HG03135 (cell line): Measurements from ENCODE around the gene MDH2.
A peak's percentile ranks its signal among the peaks of the same experiment; 100 is the strongest.
"Not testable (repeated sequence)": the region's sequence is repeated elsewhere in the genome, so short reads cannot be mapped to it uniquely, and the experiment has no call there.

Source experiments
- ATAC-seq: cut with Tn5 transposase; IDR thresholded peaks from one replicate; pipeline ENCODE4 v1.9.1; 2021; ENCODE audit warnings: mild to moderate bottlenecking, moderate library complexity; ENCODE audit not compliant: unreplicated experiment

The MDH2 gene

GRCh38 chr7:76047811-76048667 lies at the start of gene MDH2, which contains the start of gene STYXL1:
Gene MDH2, plus strand, starts transcription at chr7:76048106. Its CDS starts 55 bp downstream, at chr7:76048161.
Gene STYXL1, minus strand, starts transcription at chr7:76048000. Its CDS starts 17,477 bp downstream, at chr7:76030523.
- peak; percentile 94 for ATAC-seq

DNA sequence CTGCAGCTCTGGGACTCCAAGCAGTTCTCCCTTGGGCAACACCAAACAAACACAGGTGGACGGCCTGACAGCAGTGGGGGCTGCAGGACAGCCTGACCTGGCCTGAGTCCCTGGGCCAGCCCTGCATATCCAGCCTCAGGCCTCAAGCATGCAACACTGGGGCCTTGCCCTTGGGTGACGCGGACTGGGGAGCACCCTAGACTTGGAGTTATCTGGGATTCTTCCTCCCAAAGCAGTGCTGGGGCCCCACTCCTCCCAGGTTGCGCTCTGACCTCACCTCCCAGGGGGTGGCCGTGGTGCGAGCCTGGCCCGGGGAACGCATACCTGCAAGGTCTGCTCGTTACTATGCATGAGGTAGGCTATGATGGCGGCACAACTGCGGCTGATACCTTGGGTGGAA lies 47.3 kb upstream of the MDH2 start:
- no peak for ATAC-seq

- no peak for ATAC-seq
These were observed 45.8 kb upstream of the MDH2 start for GRCh38 chr7:76002139-76002538.

GRCh38 chr7:76002822-76003221 lies 45.1 kb upstream of the MDH2 start:
- no peak for ATAC-seq

GRCh38 chr7:76003351-76003750 lies 44.6 kb upstream of the MDH2 start:
- no peak for ATAC-seq

GRCh38 chr7:76005004-76005403 lies 42.9 kb upstream of the MDH2 start:
- not testable (repeated sequence) for ATAC-seq

DNA sequence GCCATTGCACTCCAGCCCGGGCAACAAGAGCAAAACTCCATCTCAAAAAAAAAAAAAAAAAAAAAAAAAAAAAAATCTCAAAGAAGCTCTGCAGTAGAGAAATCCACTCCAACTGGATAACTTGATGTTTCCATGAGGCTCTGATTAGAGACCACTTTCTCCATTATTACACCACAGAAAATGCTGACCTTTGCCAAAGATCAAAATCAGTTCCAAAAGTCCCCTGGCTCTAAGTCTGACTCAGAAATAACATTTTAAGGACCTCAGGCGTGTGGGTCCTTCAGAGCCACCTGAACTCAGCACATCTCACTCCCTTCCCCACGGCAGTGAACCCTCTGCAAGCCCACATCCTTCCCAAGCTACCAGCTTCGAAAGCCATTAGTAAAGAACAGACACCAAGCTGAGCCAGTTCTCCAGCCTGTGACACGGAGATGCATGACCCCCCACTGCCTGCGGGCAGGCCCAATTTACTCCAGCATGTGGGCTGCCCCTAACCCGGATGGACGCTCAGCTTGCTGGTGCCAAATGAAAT lies 39.7 kb upstream of the MDH2 start:
- no peak for ATAC-seq

DNA sequence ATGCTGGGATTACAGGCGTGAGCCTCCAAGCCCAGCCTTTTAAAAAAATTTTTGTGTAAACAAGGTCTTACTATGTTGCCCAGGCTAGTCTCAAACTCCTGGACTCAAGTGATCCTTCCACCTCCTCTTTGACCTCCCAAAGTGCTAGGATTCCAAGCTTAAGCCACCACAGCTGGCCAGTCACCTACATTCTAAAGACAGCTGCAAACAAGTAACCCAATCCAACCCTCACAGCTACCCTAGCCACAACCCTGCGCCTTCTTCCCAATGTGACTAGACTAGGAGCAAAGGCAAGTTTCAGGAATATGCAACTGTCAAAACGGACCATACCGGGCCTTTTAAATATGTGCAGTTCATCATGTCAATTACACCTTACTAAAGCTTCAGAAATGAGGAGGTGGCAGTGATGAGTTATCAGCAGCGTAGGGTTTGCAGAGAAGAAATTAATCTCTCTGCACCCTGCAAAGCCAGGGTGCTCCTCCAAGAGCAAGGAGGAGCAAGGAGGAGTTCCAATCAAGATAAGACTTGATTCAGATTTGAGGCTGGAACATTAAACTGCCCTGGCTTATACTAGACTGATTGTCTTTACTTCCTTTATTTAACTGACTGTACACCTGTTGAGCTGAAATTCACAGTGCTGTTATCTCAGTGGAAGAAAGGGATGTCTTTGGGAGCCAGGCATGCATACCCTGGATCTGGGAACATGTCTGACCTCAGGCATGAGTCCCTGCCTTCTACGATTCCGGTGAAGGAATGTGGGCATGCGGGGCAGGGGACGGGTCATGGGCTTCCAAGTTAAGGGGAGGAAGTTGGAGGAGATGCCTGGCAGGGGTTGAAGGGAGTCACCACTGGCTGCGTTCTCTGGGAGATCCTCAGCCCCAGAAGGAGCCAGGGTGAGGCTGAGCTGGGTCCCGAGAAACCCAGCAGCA lies 38.0 kb upstream of the MDH2 start:
- no peak for ATAC-seq

DNA sequence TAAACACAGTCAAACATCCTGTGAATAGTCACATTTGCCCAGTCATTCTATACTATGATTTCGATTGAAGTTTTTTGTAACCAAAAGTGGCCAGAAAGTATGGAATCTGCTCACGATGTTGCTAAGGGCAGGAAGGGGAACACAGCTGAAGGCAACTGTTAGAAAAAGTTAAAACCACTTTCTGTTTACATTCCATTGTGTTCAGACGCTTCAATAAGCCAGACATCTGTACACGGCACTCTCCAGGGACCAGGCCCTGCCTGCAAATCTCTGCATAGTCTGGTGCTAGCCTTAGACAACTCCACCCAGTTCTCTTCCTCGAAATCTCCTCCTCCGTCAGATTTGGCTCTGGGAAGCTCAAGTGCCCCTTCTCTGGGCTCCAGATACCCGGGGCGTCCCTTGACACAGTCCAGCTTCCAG lies 36.5 kb upstream of the MDH2 start:
- ATAC-seq: no peak

DNA sequence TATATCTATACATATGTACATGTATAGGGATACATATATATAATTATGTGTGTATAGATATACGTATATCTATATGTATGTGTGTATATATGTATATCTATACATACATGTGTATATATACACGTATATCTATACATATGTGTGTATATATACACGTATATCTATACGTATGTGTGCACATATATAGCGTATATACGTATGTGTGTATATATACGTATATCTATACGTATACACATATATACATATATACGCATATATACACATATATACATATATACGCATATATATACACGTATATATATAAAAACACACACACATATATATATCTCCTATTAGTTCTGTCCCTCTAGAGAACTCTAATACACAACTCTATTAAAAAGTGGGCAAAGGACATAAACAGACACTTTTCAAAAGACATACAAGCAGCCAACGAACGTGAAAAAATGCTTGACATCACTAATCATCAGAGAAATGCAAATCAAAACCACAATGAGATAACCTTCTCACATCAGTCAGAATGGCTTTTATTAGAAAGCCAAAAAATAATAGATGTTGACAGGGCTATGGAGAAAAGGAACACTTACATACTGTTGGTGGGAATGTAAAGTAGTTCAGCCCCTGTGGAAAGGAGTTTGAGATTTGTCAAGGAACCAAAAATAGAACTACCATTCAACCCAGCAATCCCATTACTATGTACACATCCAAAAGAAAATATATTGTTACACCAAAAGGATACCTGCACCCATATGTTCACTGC lies 31.5 kb upstream of the MDH2 start:
- ATAC-seq: no peak

GRCh38 chr7:76018520-76018919 lies 29.4 kb upstream of the MDH2 start:
- ATAC-seq: not testable (repeated sequence)

- no peak for ATAC-seq
These were observed 27.7 kb upstream of the MDH2 start for GRCh38 chr7:76020031-76020714.

DNA sequence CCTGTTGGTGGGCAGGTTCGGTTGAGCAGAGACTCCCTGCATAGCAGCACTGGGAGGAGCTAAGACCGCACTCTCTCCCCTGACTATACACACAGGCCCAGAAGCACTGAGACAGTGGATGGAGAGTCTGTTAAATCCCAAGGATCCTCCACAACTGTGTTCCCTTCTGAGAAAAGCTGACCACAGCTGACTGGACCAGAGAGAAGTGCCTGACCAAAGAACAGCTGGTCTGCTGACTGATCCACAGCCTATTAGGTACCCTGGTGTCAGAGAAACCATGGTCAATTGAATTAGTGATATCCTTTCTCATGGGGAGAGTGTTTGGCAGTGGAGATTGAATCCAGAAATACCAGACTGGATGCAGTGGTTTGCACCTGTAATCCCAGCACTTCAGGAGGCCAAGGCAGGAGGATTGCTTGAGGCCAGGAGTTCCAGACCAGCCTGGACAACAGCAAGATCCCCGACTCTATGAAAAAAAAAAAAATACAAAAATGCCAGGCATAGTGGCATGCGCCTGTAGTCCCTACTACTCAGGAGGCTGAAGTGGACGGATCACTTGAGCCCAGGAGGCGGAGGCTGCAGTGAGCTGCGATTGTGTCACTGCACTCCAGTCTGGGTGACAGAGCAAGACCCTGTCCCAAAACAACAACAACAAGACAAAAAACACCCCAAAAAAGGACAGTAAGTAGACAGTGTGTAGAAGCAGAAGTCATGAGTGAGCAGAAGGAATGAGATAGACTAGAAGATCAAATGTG lies 25.7 kb upstream of the MDH2 start:
- ATAC-seq: no peak

- no peak for ATAC-seq
These were observed 24.9 kb upstream of the MDH2 start for GRCh38 chr7:76023002-76023401.

DNA sequence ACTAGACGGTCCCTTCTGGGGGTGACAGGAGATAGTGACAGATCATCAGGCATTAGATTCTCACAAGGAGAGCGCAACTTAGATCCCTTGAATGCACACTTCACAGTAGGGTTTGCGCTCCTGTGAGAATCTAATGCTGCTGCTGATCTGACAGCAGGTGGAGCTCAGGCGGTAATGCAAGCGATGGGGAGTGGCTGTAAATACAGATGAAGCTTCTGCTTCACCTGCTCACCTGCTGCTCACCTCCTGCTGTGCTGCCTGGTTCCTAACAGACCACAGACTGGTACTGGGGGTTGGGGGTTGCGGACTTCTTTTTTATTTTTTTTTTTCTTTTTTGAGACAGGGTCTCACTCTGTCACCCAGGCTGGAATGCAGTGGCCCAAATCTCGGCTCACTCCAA lies 18.2 kb upstream of the MDH2 start:
- not testable (repeated sequence) for ATAC-seq

- ATAC-seq: no peak
These were observed 15.9 kb upstream of the MDH2 start for GRCh38 chr7:76031964-76032363.

DNA sequence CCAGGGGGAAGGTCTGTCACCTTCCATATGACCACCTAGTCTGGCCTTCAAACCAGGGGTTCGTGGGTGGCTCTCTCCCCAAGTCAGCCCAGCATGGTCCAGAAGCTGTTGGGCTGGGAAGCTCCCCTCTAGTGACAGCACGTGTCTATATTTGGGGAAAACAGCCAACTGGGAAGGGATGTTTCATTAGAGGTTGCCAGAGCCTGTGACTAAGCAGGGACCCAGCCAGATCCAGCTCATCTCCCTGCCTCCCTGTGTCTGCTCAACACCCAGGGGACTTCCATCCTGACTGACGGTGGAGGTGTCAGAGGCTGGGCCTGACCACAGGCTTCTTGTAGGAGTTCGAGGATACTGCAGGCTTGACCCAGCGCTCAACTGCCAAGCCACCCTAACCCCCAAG lies 10.6 kb upstream of the MDH2 start:
- no peak for ATAC-seq

DNA sequence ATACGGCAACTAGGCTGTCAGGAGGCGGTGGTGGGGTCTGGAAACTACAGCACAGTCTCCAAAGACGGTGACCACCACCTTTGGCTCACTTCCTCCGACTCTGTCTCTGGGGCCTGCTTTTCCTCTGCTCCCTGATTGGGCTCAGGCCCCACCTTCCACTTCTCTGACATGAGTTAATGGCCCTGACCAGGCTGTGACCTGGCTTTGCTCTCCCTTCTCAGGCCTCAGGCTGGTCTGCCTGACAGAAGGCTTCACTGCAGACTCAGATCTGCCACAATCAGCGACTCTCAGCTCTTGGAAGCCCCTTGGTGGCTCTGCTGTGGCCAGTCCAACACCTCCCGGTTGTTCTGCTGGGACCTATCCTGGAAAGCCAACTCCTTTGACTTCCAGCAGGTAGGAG lies 7.8 kb upstream of the MDH2 start:
- ATAC-seq: no peak

DNA sequence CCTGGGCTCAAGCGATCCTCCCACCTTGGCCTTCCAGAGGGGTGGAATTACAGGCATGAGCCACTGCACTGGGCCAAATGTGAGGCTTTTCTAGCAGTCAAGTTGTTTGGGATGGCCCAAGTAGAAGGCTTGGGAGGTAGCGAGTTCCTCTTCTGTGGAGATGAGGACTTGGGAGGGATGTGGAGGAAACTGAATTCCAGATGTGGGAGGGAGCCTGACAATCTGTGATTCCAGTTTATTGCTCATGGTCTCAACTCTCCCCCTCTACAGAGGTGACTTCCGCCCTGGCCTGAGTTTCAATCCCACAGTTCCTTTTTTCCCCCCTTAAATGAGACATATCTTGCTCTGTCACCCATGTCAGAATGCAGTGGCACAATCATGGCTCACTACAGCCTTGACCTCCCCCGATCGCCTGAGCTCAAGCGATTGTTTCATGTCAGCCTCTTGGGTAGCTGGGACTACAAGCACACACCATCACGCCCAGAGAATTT lies 3.5 kb upstream of the MDH2 start:
- ATAC-seq: no peak
